ENCODE results near the gene AP5Z1.

- TF ChIP-seq EZH2 (IDR thresholded peaks at IDR 0.05; ENCODE audit: borderline replicate concordance, low read length) = no peak
- TF ChIP-seq, protein P1, sequence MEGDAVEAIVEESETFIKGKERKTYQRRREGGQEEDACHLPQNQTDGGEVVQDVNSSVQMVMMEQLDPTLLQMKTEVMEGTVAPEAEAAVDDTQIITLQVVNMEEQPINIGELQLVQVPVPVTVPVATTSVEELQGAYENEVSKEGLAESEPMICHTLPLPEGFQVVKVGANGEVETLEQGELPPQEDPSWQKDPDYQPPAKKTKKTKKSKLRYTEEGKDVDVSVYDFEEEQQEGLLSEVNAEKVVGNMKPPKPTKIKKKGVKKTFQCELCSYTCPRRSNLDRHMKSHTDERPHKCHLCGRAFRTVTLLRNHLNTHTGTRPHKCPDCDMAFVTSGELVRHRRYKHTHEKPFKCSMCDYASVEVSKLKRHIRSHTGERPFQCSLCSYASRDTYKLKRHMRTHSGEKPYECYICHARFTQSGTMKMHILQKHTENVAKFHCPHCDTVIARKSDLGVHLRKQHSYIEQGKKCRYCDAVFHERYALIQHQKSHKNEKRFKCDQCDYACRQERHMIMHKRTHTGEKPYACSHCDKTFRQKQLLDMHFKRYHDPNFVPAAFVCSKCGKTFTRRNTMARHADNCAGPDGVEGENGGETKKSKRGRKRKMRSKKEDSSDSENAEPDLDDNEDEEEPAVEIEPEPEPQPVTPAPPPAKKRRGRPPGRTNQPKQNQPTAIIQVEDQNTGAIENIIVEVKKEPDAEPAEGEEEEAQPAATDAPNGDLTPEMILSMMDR (conservative IDR thresholded peaks at IDR 0.05 in 1 of 2, IDR thresholded peaks at IDR 0.05 in 1 of 2; ENCODE audit: extremely low read depth in 1 of 2, insufficient read depth in 1 of 2, low read depth in 1 of 2, low read length in 2 of 2) = no peak
Observed at GRCh38 chr7:4725850-4726450, 49.5 kb upstream of the AP5Z1 start.
